HepG2 (cell line): ENCODE results near the gene KRTAP5-2. TPM values are rescaled to one million over a fixed set of nuclear protein-coding genes. Genes with fewer than 3 reads are reported as not detected.

Source experiments
- ATAC-seq: fragments of 200-7000 bp; cut with Tn5 transposase; 3 replicates; pipeline ENCODE4 v1.9.1; 2020; ENCODE audit warnings: mild to moderate bottlenecking, moderate library complexity
- BruUV-seq: library from RNA; stranded (reverse); fragments of 400-500 nt; replicated peaks from 2 replicates; lab custom pipeline; 2021; lab: Mats Ljungman, UMichigan
- CTCF ChIA-PET: fragments of 300-600 bp; formaldehyde crosslinking; extraction: SDS; loops from one replicate; lab custom pipeline; 2021; ENCODE audit warnings: low total read pairs, inconsistent platforms, low intra/inter-chr PET ratio; lab: Yijun Ruan, JAX
- POLR2A ChIA-PET: fragments of 350-600 bp; sonication (Branson Sonifier 250); formaldehyde crosslinking; loops from one replicate; lab custom pipeline; 2020; ENCODE audit warnings: antibody characterized with exemption, inconsistent platforms; lab: Yijun Ruan, JAX
- DNase-seq: peaks from one replicate; pipeline ENCODE4 v3.0.0-alpha.2; 2015; ENCODE audit warnings: low spot score
- FAIRE-seq: peaks from 3 replicates; lab custom pipeline; 2011; peaks lifted over from hg19 to GRCh38; lab: Jason Lieb, UNC
- H2AFZ ChIP-seq: one replicate; pipeline ENCODE4 v1.6.1; 2011; ENCODE audit warnings: low read length, inconsistent platforms
- H3K27ac ChIP-seq: fragments of 300-600 bp; 3 replicates; pipeline ENCODE4 v1.8.0; 2011; ENCODE audit warnings: mixed run types, mild to moderate bottlenecking, mixed read lengths, low read length, inconsistent platforms; ENCODE audit not compliant: insufficient read depth; ENCODE audit errors: extremely low read length
- H3K27me3 ChIP-seq, 2 experiments: fragments of 200-600 bp in 1 of 2; 2 replicates in 1 of 2; 3 replicates in 1 of 2; pipeline versions ENCODE4 v1.6.0 to v1.8.0; 2011; ENCODE audit warnings: low read length in 2 of 2, mild to moderate bottlenecking in 2 of 2, moderate library complexity in 2 of 2, inconsistent platforms in 1 of 2; ENCODE audit not compliant: insufficient read depth in 2 of 2, control insufficient read depth in 1 of 2
- H3K36me3 ChIP-seq, 2 experiments: fragments of 200-600 bp in 1 of 2; replicated peaks in 1 of 2; 2 replicates in 1 of 2; 3 replicates in 1 of 2; pipeline versions ENCODE4 v1.5.1 to v1.8.0; 2011; ENCODE audit warnings: low read length in 2 of 2, inconsistent platforms in 1 of 2; ENCODE audit not compliant: insufficient read depth in 2 of 2, control insufficient read depth in 1 of 2
- H3K4me1 ChIP-seq: 2 replicates; pipeline ENCODE4 v1.5.1; 2012; ENCODE audit warnings: low read length, inconsistent platforms; ENCODE audit not compliant: insufficient read depth
- H3K4me2 ChIP-seq: 2 replicates; pipeline ENCODE4 v1.6.0; 2011; ENCODE audit warnings: low read depth, low read length, inconsistent platforms
- H3K4me3 ChIP-seq, 3 experiments: fragments of 200-600 bp in 1 of 3; sonication (generic), shearing (Covaris generic) in 1 of 3; replicated peaks in 1 of 3; 2 replicates each; pipeline ENCODE4 v1.5.1; 2011 to 2016; ENCODE audit warnings: low read length in 3 of 3, inconsistent platforms in 2 of 3, low read depth in 2 of 3, mild to moderate bottlenecking in 2 of 3, control low read depth in 1 of 3, mixed read lengths in 1 of 3; ENCODE audit not compliant: insufficient read depth in 1 of 3
- H3K79me2 ChIP-seq: one replicate; pipeline ENCODE4 v1.6.1; 2011; ENCODE audit warnings: low read length, inconsistent platforms; ENCODE audit not compliant: insufficient read depth
- H3K9ac ChIP-seq: 2 replicates; pipeline ENCODE4 v1.6.0; 2011; ENCODE audit warnings: mild to moderate bottlenecking, low read depth, low read length, inconsistent platforms; ENCODE audit not compliant: insufficient read depth
- H3K9me3 ChIP-seq: 2 replicates; pipeline ENCODE4 v1.5.1; 2012; ENCODE audit warnings: mild to moderate bottlenecking, low read length
- H4K20me1 ChIP-seq: 2 replicates; pipeline ENCODE4 v1.6.0; 2011; ENCODE audit warnings: inconsistent platforms, mild to moderate bottlenecking, low read length, moderate library complexity; ENCODE audit not compliant: insufficient read depth
- MAFF ChIP-seq: IDR thresholded peaks from 2 replicates; pipeline ENCODE4 v1.6.1; 2011; ENCODE audit warnings: low read depth, low read length, improper control_type of control experiment
- MAFK ChIP-seq, 2 experiments: IDR thresholded peaks in 1 of 2; conservative IDR thresholded peaks in 1 of 2; 2 replicates each; pipeline ENCODE4 v1.6.1; 2011; ENCODE audit warnings: improper control_type of control experiment in 2 of 2, low read length in 2 of 2
- NFE2L1 ChIP-seq: sonication (generic); formaldehyde crosslinking; IDR thresholded peaks from 2 replicates; pipeline ENCODE4 v1.4.0; 2020; ENCODE audit warnings: missing genetic modification reagents, mild to moderate bottlenecking, borderline replicate concordance
- RBM22 ChIP-seq: fragments of 200-400 bp; formaldehyde crosslinking; optimal IDR thresholded peaks from 2 replicates; pipeline ENCODE3; 2017; ENCODE audit warnings: mild to moderate bottlenecking, low read length, moderate library complexity
- SUZ12 ChIP-seq: fragments of 150-350 bp; IDR thresholded peaks from 2 replicates; pipeline ENCODE4 v1.6.1; 2014; ENCODE audit warnings: low read depth, low read length
- ZMYM3 ChIP-seq: sonication (generic); formaldehyde crosslinking; IDR thresholded peaks from 2 replicates; pipeline ENCODE4 v1.5.1; 2020; ENCODE audit warnings: mild to moderate bottlenecking, missing genetic modification reagents
- ZNF790 ChIP-seq: sonication (generic); formaldehyde crosslinking; IDR thresholded peaks from 2 replicates; pipeline ENCODE4 v1.8.0; 2022; ENCODE audit warnings: missing genetic modification reagents, mild to moderate bottlenecking, borderline replicate concordance
- WGBS: methylation state at CpG from one replicate; pipeline ENCODE4 v1.1.6; 2017; ENCODE audit warnings: low lambda C conversion rate; 5-methylcytosine and 5-hydroxymethylcytosine counted together
- in situ Hi-C: cut with HindIII; loops from 2 replicates; pipeline ENCODE4 v1.10.0; 2017; ENCODE audit warnings: low pct_unique_long_range_greater_than_20kb; ENCODE audit not compliant: extremely low pct_ligation_motif_present
- intact Hi-C: fragments of 100-400 bp; cut with micrococcal nuclease; formaldehyde crosslinking; loops from one replicate; pipeline ENCODE4 v1.10.0; 2022; ENCODE audit not compliant: unreplicated experiment
- polyA plus RNA-seq, 8 experiments: library from polyadenylated mRNA; depleted of rRNA in 3 of 8; stranded (reverse) in 7 of 8; unstranded in 1 of 8; fragments of >200 nt; fragmentation: Illumina TruSeq in 4 of 8; extraction: Trizol in 4 of 8; gene quantifications; 2 replicates each; pipeline versions ENCODE4 v1.2.1 to v1.2.3, GENCODE V29; 2011 to 2016; ENCODE audit warnings: low read depth in 4 of 8, missing spikeins in 1 of 8, mixed read lengths in 1 of 8; ENCODE audit not compliant: insufficient read depth in 1 of 8
- total RNA-seq, 5 experiments: library from RNA; depleted of rRNA; stranded (reverse); fragments of >200 nt; fragmentation: Illumina TruSeq; extraction: Trizol; gene quantifications; 2 replicates each; pipeline ENCODE4 v1.2.3, GENCODE V29; 2016; ENCODE audit warnings: low read depth in 1 of 5

The KRTAP5-2 gene
- total and polyA plus RNA-seq, 2 of the 13 experiments (the other 11 are each of a cell fraction or from before 2014, with no cell fraction given), result not detected

- FAIRE-seq (no peak), ATAC-seq (no peak), DNase-seq (no peak)
- no peak overlapping the region for H3K4me2 ChIP-seq
- CTCF ChIA-PET, result no interaction called here
- intact Hi-C loops, result no loop called here
- no peak overlapping the region for H3K9ac ChIP-seq
- H3K36me3 ChIP-seq, result no peaks in the 10 kb centered on the region
- no peaks in the 10 kb centered on the region for H3K79me2 ChIP-seq
- WGBS, result 31% methylated on average over 7 of the region's 8 CpGs
- POLR2A ChIA-PET, result no interaction called here
- H4K20me1 ChIP-seq, result no peaks in the 10 kb centered on the region
- H3K27ac ChIP-seq, result no peak overlapping the region
- in situ Hi-C loops, result no loop called here
- H3K4me3 ChIP-seq, result no peak overlapping the region
- H3K27me3 ChIP-seq, result peaks cover 4 to 58% of the 10 kb centered on the region in 2 experiments
- no peak for TF ChIP-seq ZNF790 (CRISPR knock-in tag)
- no peak for TF ChIP-seq ZMYM3 (CRISPR knock-in tag)
- TF ChIP-seq NFE2L1 (CRISPR knock-in tag), result no peak
- TF ChIP-seq SUZ12, result no peak
- H3K4me1 ChIP-seq, result no peaks in the 10 kb centered on the region
- H2AFZ ChIP-seq, result no peak overlapping the region
- H3K9me3 ChIP-seq, result no peaks in the 10 kb centered on the region
- no TSS peak for BruUV-seq
Observed at GRCh38 chr11:1638344-1638743, 40.2 kb upstream of the KRTAP5-2 start.

DNA sequence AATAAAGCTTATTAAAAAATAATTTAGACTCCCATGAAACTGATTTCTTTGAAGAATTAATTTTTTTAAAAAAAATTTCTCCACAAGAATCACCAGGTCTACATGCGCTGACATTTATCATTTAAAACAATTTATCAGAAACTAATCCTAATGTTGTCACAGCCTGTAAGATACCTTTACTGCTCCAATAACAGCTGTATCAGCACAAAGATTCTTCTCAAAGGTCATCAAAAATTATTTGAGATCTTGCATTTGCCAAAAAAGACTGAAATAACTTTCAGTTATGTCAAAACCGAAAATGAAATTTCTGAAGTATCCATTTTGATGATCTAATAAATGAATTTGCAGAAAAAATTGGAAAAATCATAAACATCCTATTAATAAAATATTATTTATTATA lies 39.5 kb upstream of the KRTAP5-2 start:
- CTCF ChIA-PET, result no interaction called here
- TF ChIP-seq MAFF (peak; percentile 67), RBM22 (no peak), MAFK (conservative IDR thresholded peaks at IDR 0.05 in 1 of 2, IDR thresholded peaks at IDR 0.05 in 1 of 2; ENCODE audit: low read length in 2 of 2) (peak; percentile 52 to 74; a peak in 3 of 4 replicates)
- no peak overlapping the region for H2AFZ ChIP-seq
- H3K36me3 ChIP-seq, result no peaks in the 10 kb centered on the region
- DNase-seq (no peak), FAIRE-seq (no peak), ATAC-seq (no peak)
- WGBS, result 29% methylated on average over 2 of the region's 2 CpGs
- H4K20me1 ChIP-seq, result no peaks in the 10 kb centered on the region
- H3K79me2 ChIP-seq, result no peaks in the 10 kb centered on the region
- H3K27ac ChIP-seq, result no peak overlapping the region
- no peak overlapping the region for H3K4me2 ChIP-seq
- in situ Hi-C loops, result no loop called here
- H3K27me3 ChIP-seq, result peaks cover 4 to 56% of the 10 kb centered on the region in 2 experiments
- no peaks in the 10 kb centered on the region for H3K9me3 ChIP-seq
- intact Hi-C loops, result no loop called here
- no peak overlapping the region for H3K9ac ChIP-seq
- no TSS peak for BruUV-seq
- no peak overlapping the region for H3K4me3 ChIP-seq
- no peaks in the 10 kb centered on the region for H3K4me1 ChIP-seq
- POLR2A ChIA-PET, result no interaction called here
